HPDE6-E6E7 (cell line): ENCODE data around the gene WBP2NL.

ENCODE experiments used
- DNase-seq: peaks from one replicate; pipeline ENCODE4 v3.0.0; 2011; ENCODE audit warnings: missing footprints; ENCODE audit errors: extremely low spot score

Gene WBP2NL

GRCh38 chr22:42072606-42073330, 74.2 kb downstream of the WBP2NL start:
- no peak for DNase-seq

- DNase-seq, result no peak
These were observed 75.0 kb downstream of the WBP2NL start for GRCh38 chr22:42073621-42074041.

- DNase-seq, result no peak
These were observed 75.7 kb downstream of the WBP2NL start, which contains the start of gene PHETA2 for GRCh38 chr22:42074132-42074811. Gene PHETA2 (plus strand): TSS chr22:42074248. CDS start chr22:42077294, 3,046 bp downstream.

GRCh38 chr22:42074846-42075676, 76.5 kb downstream of the WBP2NL start:
- DNase-seq, result no peak

- no peak for DNase-seq
These were observed 78.3 kb downstream of the WBP2NL start for GRCh38 chr22:42076764-42077485.

GRCh38 chr22:42077486-42078125, 79.0 kb downstream of the WBP2NL start:
- no peak for DNase-seq
